ENCODE data around the gene WDR33.

WDR33 gene

DNA sequence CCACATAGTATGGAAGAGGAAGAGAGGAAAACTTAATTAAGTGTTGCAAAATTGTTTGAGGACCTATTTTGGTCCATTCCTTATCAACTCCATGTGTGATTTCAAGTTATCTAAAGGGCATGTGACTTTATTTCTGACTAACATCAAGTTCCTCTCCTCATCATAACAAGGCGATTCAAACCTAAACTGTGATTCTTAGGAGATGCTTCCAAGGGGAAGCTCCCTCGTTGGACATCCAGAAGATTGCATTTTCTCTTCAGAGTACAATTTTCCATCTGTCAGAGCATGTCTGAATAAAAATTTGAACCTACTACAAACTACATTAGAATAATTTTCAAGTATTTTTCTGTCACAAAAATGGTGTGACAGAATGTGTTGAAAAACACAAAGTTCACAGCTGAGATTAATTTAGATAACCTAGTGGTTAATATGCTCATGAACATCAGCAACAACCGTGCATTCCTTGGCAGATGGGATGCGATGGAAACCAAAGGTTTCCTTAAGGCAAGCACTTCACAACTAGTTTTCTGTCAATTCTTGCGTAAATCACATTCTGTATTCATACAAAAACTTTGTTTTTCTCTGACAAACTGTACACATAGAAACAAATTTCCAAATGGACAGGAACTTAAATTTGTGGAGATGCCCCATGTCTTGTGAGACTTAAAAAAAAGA, 105.4 kb downstream of the WDR33 start:
- ATAC-seq = no peak
- no peaks in the 10 kb centered on the region for H3K27me3 Mint-ChIP-seq
- peaks cover 52% of the 10 kb centered on the region for H3K36me3 Mint-ChIP-seq (ENCODE audit: low read depth)
- no peak overlapping the region for H3K4me3 Mint-ChIP-seq
- no peaks in the 10 kb centered on the region for H3K9me3 Mint-ChIP-seq
- H3K4me1 Mint-ChIP-seq = peaks cover 36% of the 10 kb centered on the region
- no peak for DNase-seq
- no peak overlapping the region for H3K27ac Mint-ChIP-seq

GRCh38 chr2:127704641-127705390, 106.2 kb downstream of the WDR33 start:
- Mint-ChIP-seq H3K4me3 (no peak overlapping the region), H3K27me3 (no peaks in the 10 kb centered on the region), H3K27ac (no peak overlapping the region), H3K9me3 (no peaks in the 10 kb centered on the region), H3K36me3 (ENCODE audit: low read depth) (peaks cover 52% of the 10 kb centered on the region), H3K4me1 (peaks cover 40% of the 10 kb centered on the region)
- ATAC-seq (no peak), DNase-seq (no peak)

- peaks cover 40% of the 10 kb centered on the region for H3K4me1 Mint-ChIP-seq
- ATAC-seq (no peak), DNase-seq (no peak)
- no peaks in the 10 kb centered on the region for H3K9me3 Mint-ChIP-seq
- no peak overlapping the region for H3K27ac Mint-ChIP-seq
- H3K4me3 Mint-ChIP-seq = peak overlapping the region; percentile 39
- H3K27me3 Mint-ChIP-seq = no peaks in the 10 kb centered on the region
- peaks cover 43% of the 10 kb centered on the region for H3K36me3 Mint-ChIP-seq (ENCODE audit: low read depth)
Observed at GRCh38 chr2:127703282-127703681, 107.7 kb downstream of the WDR33 start.

- no peaks in the 10 kb centered on the region for H3K27me3 Mint-ChIP-seq
- no peaks in the 10 kb centered on the region for H3K9me3 Mint-ChIP-seq
- H3K4me1 Mint-ChIP-seq = peaks cover 40% of the 10 kb centered on the region
- no peak for ATAC-seq
- H3K36me3 Mint-ChIP-seq (ENCODE audit: low read depth) = peaks cover 40% of the 10 kb centered on the region
- DNase-seq = no peak
- peak overlapping the region; percentile 82 for H3K4me3 Mint-ChIP-seq
- H3K27ac Mint-ChIP-seq = peak overlapping the region; percentile 89
Observed at GRCh38 chr2:127702395-127703009, 108.5 kb downstream of the WDR33 start.

- Mint-ChIP-seq H3K9me3 (no peaks in the 10 kb centered on the region), H3K27ac (peak overlapping the region; percentile 96), H3K4me3 (peak overlapping the region; percentile 92), H3K27me3 (no peaks in the 10 kb centered on the region), H3K36me3 (ENCODE audit: low read depth) (peaks cover 39% of the 10 kb centered on the region), H3K4me1 (peaks cover 40% of the 10 kb centered on the region)
- peak; percentile 79 for ATAC-seq
- DNase-seq = peak; percentile 76
Observed at GRCh38 chr2:127701651-127702394, 109.1 kb downstream of the WDR33 start.

DNA sequence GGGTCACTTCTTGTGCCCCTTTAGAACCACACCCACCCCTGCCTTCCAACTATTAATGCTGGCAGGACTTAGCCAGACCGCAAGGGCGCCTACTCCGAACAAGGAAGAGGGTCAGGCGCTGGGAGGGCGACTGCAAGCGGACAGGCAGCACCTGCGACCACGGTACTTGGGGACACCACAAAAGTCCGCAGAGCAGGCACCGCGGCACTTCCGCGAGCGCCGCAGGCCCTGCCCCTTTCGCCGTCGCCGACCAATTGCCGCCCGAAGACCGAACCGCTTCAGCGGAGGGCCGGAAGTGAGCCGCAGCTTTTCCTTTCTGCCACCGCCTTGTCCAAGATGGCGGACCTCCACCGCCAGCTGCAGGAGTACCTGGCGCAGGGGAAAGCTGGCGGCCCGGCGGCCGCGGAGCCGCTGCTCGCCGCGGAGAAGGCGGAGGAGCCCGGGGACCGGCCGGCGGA, 109.7 kb downstream of the WDR33 start, which contains the start of gene SFT2D3:
Gene SFT2D3, plus strand, starts transcription at position 305 of the 458 bp plus-strand sequence. Its CDS starts 32 bp downstream, at position 337.
- Mint-ChIP-seq H3K4me3 (peak within 1 kb of the TSS; percentile 92), H3K4me1 (peaks cover 40% of the 10 kb centered on the region), H3K27me3 (no peaks in the 10 kb centered on the region), H3K27ac (peak within 1 kb of the TSS; percentile 96), H3K36me3 (ENCODE audit: low read depth) (peaks cover 35% of the 10 kb centered on the region), H3K9me3 (no peaks in the 10 kb centered on the region)
- ATAC-seq (peak; percentile 83), DNase-seq (peak; percentile 91)

DNA sequence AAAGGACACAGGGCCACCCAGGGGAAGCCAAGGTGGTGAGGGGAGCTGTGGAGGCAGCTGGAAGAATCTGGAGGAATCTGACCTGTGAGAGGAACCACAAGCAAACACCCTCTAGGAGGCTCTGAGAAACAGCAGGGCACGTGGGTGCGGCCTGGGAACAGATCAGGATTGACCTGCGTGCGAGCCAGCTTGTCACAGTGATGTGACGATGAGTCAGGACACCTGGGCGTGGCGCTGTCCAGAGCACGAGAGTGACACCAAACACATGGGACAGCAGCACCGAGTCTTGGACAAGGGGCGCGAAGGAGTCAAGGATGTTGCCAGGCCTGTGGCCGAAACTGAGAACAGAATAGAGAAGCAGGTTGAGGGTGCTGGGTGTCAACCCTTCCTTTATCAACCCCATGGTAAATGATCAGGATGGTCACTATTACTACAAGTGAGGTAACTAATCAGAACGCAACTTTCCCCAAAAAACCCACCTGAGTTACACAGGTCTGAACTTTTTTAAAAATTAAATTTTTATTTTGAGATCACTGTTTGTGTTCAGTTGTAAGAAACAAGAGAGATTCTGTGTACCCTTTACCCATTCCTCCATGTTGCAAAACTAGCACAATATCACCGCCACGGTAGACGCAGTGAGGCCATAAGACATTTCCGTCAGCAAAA, 110.3 kb downstream of the WDR33 start:
- Mint-ChIP-seq H3K9me3 (no peaks in the 10 kb centered on the region), H3K36me3 (ENCODE audit: low read depth) (peaks cover 32% of the 10 kb centered on the region), H3K27ac (peak overlapping the region; percentile 96), H3K4me1 (peaks cover 40% of the 10 kb centered on the region), H3K27me3 (no peaks in the 10 kb centered on the region), H3K4me3 (peak overlapping the region; percentile 92)
- ATAC-seq = peak; percentile 7
- peak; percentile 48 for DNase-seq

GRCh38 chr2:127698553-127699355, 112.2 kb downstream of the WDR33 start:
- ATAC-seq (no peak), DNase-seq (no peak)
- Mint-ChIP-seq H3K4me1 (peaks cover 24% of the 10 kb centered on the region), H3K9me3 (no peaks in the 10 kb centered on the region), H3K36me3 (ENCODE audit: low read depth) (peaks cover 14% of the 10 kb centered on the region), H3K4me3 (no peak overlapping the region), H3K27me3 (no peaks in the 10 kb centered on the region), H3K27ac (no peak overlapping the region)

GRCh38 chr2:127697482-127698180, 113.3 kb downstream of the WDR33 start:
- Mint-ChIP-seq H3K36me3 (ENCODE audit: low read depth) (peaks cover 5% of the 10 kb centered on the region), H3K4me3 (no peak overlapping the region), H3K4me1 (peaks cover 14% of the 10 kb centered on the region), H3K27me3 (no peaks in the 10 kb centered on the region), H3K9me3 (no peaks in the 10 kb centered on the region), H3K27ac (no peak overlapping the region)
- DNase-seq (no peak), ATAC-seq (no peak)

DNA sequence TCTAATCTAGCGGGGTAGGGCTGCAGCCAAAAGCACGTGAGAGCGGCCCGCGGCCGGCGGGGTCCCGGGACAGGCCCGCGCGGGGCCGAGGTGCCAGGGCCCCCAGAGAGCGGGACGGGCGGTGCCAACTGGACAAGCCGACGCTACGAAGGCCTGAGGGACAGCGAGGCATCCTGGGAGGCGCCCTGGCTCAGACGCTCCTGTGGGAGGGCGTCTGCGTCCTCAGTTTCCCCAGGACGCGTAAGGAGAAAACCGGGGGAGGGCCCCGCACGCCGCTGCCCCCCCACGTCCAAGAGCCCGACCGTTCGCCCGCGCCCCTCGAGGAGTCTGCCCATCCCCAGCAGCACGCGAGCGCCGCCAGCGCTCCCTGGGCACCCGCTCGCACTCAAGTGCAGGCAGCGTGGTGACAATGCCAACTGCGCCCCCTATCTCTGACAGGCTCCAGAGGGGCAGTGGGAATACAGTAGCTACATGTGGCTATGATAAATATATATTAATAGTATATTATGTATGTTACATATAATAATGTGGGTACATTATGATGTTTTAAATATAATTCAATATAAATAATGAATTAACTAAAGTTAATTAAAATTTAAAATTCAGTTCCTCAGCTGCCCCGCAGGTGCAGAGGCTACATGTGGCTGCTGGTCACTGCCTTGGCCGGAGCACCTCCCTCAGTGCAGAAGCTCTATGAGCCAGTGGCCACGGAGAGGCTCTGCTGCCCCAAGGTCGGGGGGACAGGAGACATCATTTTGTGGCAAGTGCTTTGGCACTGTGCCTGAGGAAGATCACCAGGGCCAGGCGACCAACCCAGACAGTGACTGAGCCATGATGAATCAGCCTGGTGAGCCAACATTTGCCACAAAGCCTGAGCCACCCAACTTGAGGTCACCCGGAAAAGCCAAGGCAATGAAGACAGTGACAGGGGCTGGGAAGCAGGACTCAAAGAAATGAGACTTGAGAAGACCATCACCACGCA, 115.2 kb downstream of the WDR33 start:
- Mint-ChIP-seq H3K4me1 (peaks cover 7% of the 10 kb centered on the region), H3K4me3 (no peak overlapping the region), H3K27ac (no peak overlapping the region), H3K27me3 (no peaks in the 10 kb centered on the region), H3K9me3 (peaks cover 13% of the 10 kb centered on the region), H3K36me3 (ENCODE audit: low read depth) (peaks cover 7% of the 10 kb centered on the region)
- DNase-seq (peak; percentile 54), ATAC-seq (peak; percentile 55)

GRCh38 chr2:127694986-127695385, 116.0 kb downstream of the WDR33 start:
- no peaks in the 10 kb centered on the region for H3K4me1 Mint-ChIP-seq
- no peak for DNase-seq

DNA sequence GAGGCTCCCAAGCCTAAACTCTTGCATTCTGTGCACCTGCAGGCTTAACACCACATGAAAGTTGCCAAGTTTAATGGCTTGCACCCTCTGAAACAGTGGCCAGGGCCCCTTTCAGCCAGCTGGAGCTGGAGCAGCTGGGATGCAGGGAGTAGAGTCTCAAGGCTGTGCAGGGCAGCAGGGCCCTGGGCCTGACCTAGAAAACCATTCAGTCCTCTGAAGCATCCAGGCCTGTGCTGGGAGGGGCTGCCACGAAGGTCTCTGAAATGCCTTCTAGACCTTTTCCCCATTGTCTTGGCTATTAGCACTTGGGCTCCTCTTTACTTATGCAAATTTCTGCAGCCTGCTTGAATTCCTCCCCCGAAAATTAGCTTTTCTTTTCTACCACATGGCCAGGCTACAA, 120.3 kb downstream of the WDR33 start:
- no peak for ATAC-seq
- DNase-seq = no peak
- Mint-ChIP-seq H3K9me3 (peaks cover 28% of the 10 kb centered on the region), H3K4me1 (no peaks in the 10 kb centered on the region), H3K27ac (no peak overlapping the region), H3K4me3 (no peak overlapping the region), H3K27me3 (no peaks in the 10 kb centered on the region), H3K36me3 (ENCODE audit: low read depth) (peaks cover 8% of the 10 kb centered on the region)

More at GRCh38 chr2:127694986-127695385, 116.0 kb downstream of the WDR33 start:
- Mint-ChIP-seq H3K9me3 (peaks cover 15% of the 10 kb centered on the region), H3K4me3 (no peak overlapping the region), H3K27me3 (no peaks in the 10 kb centered on the region), H3K27ac (no peak overlapping the region), H3K36me3 (ENCODE audit: low read depth) (peaks cover 8% of the 10 kb centered on the region)
- ATAC-seq = no peak
